GM10248 (cell line): Measurements from ENCODE around the gene STXBP4.

Experiments
- CTCF ChIA-PET: fragments of 300-600 bp; sonication (Branson Sonifier 250); formaldehyde crosslinking; extraction: SDS; loops from one replicate; lab custom pipeline; 2021; ENCODE audit warnings: antibody characterized with exemption; lab: Yijun Ruan, JAX
- POLR2A ChIA-PET: fragments of 350-650 bp; sonication (Branson Sonifier 250); formaldehyde crosslinking; extraction: SDS; loops from one replicate; lab custom pipeline; 2020; ENCODE audit warnings: antibody characterized with exemption; lab: Yijun Ruan, JAX
- DNase-seq: peaks from one replicate; pipeline ENCODE4 v3.0.0; 2012; ENCODE audit errors: extremely low spot score
- TF ChIP-seq, protein P1 (sequence below): IDR thresholded peaks from 2 replicates; pipeline ENCODE4 v1.5.1; 2012; ENCODE audit warnings: mild to moderate bottlenecking, low read depth; ENCODE audit errors: extremely low read depth, missing control alignments, control extremely low read depth

The STXBP4 gene, protein sequence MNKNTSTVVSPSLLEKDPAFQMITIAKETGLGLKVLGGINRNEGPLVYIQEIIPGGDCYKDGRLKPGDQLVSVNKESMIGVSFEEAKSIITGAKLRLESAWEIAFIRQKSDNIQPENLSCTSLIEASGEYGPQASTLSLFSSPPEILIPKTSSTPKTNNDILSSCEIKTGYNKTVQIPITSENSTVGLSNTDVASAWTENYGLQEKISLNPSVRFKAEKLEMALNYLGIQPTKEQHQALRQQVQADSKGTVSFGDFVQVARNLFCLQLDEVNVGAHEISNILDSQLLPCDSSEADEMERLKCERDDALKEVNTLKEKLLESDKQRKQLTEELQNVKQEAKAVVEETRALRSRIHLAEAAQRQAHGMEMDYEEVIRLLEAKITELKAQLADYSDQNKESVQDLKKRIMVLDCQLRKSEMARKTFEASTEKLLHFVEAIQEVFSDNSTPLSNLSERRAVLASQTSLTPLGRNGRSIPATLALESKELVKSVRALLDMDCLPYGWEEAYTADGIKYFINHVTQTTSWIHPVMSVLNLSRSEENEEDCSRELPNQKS

DNA sequence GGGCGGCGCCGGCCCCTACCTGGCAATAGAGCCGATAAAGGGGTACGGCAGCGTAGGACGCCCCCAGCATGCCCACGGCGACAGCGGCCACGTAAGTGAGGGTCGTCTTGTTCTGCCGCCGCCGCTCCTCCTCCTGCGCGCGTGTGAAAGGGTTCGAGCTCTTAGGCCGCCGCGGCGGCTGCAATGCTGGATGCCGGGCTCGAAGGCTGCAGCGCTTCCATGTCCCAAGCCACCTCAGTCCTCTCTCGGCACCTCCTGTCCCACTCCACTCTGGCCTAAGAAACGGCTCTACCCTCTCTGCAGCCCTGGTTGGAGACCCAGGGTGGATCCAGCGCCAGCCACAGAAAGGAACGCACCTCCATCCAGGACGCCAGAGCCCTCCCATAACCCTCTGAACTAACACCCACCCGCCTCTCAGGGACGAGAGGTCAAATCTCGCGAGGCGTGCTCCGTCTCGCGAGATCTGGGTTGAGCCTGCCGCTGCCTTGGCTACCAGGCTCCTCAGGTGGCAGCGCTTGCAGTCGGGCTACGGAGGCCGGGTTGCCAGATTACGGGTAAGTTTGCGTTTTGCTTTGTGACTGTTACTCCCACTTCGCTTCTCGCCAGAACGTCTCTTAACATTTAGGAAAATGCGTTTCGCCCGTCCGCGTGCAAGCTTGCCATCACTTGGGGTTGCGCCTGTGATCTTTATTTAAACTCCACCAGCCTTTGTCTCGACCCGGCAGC is at the start of gene STXBP4, which contains the start of gene COX11:
STXBP4 (plus strand) TSS at position 504 of the 726 bp plus-strand sequence. CDS start 17,455 bp downstream, outside the sequence.
COX11 (minus strand) TSS at position 393 of the 726 bp plus-strand sequence; CDS start at position 385, 8 bp downstream.
- TF ChIP-seq, protein P1, sequence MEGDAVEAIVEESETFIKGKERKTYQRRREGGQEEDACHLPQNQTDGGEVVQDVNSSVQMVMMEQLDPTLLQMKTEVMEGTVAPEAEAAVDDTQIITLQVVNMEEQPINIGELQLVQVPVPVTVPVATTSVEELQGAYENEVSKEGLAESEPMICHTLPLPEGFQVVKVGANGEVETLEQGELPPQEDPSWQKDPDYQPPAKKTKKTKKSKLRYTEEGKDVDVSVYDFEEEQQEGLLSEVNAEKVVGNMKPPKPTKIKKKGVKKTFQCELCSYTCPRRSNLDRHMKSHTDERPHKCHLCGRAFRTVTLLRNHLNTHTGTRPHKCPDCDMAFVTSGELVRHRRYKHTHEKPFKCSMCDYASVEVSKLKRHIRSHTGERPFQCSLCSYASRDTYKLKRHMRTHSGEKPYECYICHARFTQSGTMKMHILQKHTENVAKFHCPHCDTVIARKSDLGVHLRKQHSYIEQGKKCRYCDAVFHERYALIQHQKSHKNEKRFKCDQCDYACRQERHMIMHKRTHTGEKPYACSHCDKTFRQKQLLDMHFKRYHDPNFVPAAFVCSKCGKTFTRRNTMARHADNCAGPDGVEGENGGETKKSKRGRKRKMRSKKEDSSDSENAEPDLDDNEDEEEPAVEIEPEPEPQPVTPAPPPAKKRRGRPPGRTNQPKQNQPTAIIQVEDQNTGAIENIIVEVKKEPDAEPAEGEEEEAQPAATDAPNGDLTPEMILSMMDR: peak; percentile 50
- POLR2A ChIA-PET: no interaction called here
- peak; percentile 95 for DNase-seq
- CTCF ChIA-PET: interaction anchor here (0.8 to 1.5 kb wide), 4 partner anchors 11 to 328 kb away, joined by 3 to 4 read pairs (median 3); no protein-coding TSS in a partner anchor

DNA sequence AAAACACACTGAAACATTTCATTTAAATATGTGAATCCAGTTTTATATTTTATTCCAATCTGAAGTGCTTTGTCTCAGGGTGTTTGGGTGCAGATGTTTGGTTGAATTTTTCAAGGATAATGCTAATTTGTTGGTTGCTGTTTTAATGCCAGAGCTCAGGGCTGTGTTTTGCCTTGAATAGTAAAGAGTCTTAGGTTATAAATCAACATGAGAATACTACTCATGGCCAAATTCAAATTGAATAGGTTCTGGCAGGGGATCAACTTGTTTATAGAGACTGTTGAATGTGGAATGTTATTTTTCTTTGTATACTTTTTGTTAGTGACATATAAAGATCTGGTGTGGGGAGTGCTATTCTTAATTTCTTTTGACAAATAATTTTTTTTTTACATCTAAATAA is 49.1 kb upstream of the STXBP4 start:
- CTCF ChIA-PET: no interaction called here
- TF ChIP-seq, protein P1: no peak
- POLR2A ChIA-PET: no interaction called here
- no peak for DNase-seq

DNA sequence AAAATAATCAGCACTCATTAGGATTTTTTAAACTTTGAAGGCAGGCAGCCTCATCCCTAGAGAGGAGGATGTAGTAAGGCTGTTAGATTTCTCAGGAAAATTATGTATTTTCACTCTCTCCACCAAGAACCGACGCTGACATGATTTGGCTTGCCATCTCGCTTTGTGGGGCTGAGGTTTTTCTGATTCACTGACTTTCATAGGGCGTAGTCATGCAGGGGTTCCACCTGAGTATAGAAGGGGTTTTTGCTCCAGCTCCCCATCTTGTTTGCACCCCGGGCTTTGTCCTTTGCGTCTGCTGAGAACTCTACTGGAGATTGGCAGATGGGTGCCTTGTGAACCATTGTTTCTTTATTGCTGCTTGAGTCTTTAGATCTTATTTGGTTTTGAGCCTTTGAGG is 47.7 kb upstream of the STXBP4 start:
- DNase-seq: no peak
- ChIA-PET POLR2A (no interaction called here), CTCF (no interaction called here)
- TF ChIP-seq, protein P1: no peak

DNA sequence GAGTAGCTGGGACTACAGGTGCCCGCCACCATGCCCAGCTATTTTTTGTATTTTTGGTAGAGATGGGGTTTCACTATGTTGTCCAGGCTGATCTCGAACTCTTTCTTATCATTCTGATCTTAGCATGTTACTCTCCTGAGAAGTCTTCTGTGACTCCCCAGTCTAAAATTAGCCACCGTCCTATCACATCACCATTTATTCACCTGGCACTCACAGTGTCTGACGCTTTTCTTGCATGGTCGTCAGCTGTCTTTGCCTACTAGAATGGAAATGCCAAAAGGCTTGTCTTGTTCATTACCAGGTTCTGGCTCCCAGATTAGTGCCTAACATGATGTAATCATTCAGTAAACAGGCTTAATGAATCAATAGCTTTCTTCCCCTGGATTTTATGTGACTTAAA is 44.2 kb upstream of the STXBP4 start:
- DNase-seq: no peak
- CTCF ChIA-PET: no interaction called here
- TF ChIP-seq, protein P1: no peak
- POLR2A ChIA-PET: no interaction called here

DNA sequence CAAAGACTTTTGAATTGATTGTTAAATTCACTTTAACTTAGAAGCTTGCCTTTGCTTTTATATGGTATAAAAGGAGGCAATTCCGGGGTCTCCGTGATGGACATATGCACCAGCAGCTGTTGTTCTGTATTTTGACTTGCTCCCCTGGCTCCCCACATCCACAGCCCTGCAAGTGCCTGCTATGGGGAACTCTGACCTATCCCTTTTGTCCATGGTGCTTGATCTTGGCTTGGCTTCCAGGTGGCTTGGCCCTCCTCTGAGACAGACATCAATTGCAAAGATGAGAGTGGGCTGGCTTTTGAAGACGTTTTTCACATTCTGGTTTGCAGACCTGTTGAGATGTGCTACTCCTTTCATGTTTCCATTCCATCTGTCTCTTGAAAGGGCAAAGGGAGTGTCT is 41.0 kb upstream of the STXBP4 start:
- ChIA-PET POLR2A (no interaction called here), CTCF (no interaction called here)
- TF ChIP-seq, protein P1: no peak
- DNase-seq: no peak

DNA sequence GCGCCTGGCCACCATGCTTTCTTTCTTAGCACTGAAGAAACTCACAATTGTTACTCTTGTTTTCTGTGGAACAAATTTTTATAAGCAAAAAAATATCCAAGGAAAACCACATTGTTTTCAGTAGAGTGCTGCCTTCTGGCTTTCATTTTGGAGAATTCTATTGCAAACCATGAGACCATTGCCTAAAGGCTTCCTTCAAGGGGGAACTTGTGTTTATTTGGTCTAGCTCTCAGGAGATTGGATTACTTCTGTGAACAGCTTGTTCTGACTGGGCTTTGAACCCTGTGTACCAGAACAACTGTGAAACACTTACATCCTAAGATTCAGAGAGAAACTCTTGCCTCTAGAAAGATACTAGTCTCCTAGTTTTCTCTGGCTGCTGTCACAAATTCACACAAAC is 35.9 kb upstream of the STXBP4 start:
- POLR2A ChIA-PET: no interaction called here
- TF ChIP-seq, protein P1: no peak
- CTCF ChIA-PET: interaction anchor here (0.6 kb wide), 1 partner anchor 10 kb away, joined by 3 read pairs; no protein-coding TSS in a partner anchor

More for the DNA sequence above, 35.9 kb upstream of the STXBP4 start:
- no peak for DNase-seq
